Esophagus muscularis mucosa (tissue), 3 donors: Measurements from ENCODE around the gene ZNF821.

ENCODE experiments used
- POLR2A ChIP-seq: fragments of 450-650 bp; IDR thresholded peaks from one replicate; pipeline ENCODE4 v1.6.1; 2017; ENCODE audit warnings: antibody characterized with exemption, moderate library complexity, mild to moderate bottlenecking, low read depth
- TF ChIP-seq, protein P1 (sequence below), 3 experiments: fragments of 200-600 bp in 2 of 3; fragments of 450-650 bp in 1 of 3; sonication (generic) in 2 of 3; IDR thresholded peaks; one replicate each; pipeline ENCODE4 v1.5.1; 2017 to 2019; ENCODE audit warnings: antibody characterized with exemption in 3 of 3, mild to moderate bottlenecking in 2 of 3, moderate library complexity in 1 of 3

DNA sequence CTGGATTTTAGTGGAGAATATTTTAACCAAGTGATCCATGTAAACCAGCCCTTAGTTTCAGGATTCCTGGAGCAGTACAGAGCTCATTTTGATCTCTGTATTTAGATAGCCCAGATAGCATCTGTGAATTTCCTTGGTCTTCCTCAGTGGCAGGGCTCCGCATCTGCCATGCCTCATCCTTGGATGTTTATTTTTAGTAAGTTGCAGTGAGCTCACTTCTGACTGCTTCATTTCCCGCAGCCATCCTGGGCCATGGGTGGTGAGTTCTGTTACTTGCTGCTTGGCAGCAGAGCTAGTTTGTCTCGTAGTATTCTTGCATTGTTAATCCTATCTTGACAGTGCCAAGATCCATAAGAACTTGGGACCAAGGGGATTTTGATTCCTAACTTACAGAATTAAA lies 45.1 kb upstream of the ZNF821 start:
- TF ChIP-seq, protein P1, sequence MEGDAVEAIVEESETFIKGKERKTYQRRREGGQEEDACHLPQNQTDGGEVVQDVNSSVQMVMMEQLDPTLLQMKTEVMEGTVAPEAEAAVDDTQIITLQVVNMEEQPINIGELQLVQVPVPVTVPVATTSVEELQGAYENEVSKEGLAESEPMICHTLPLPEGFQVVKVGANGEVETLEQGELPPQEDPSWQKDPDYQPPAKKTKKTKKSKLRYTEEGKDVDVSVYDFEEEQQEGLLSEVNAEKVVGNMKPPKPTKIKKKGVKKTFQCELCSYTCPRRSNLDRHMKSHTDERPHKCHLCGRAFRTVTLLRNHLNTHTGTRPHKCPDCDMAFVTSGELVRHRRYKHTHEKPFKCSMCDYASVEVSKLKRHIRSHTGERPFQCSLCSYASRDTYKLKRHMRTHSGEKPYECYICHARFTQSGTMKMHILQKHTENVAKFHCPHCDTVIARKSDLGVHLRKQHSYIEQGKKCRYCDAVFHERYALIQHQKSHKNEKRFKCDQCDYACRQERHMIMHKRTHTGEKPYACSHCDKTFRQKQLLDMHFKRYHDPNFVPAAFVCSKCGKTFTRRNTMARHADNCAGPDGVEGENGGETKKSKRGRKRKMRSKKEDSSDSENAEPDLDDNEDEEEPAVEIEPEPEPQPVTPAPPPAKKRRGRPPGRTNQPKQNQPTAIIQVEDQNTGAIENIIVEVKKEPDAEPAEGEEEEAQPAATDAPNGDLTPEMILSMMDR (IDR thresholded peaks at IDR 0.05), result no peak
- TF ChIP-seq POLR2A, result no peak
